WTC11 (cell line): Measurements from ENCODE around the gene UMODL1.

ENCODE experiments used
- AFF4 ChIP-seq: sonication (generic); formaldehyde crosslinking; IDR thresholded peaks from 2 replicates; pipeline ENCODE4 v1.8.1; 2023; ENCODE audit warnings: mild to moderate bottlenecking, missing genetic modification reagents, borderline replicate concordance
- CREB1 ChIP-seq: sonication (generic); formaldehyde crosslinking; IDR thresholded peaks from 2 replicates; pipeline ENCODE4 v1.8.0; 2023; ENCODE audit warnings: mild to moderate bottlenecking, missing genetic modification reagents
- CTCF ChIP-seq: fragments of 200-600 bp; IDR thresholded peaks from 2 replicates; pipeline ENCODE4 v1.8.0; 2022; ENCODE audit warnings: antibody characterized with exemption
- E2F1 ChIP-seq: sonication (generic); formaldehyde crosslinking; IDR thresholded peaks from 2 replicates; pipeline ENCODE4 v1.8.0; 2022; ENCODE audit warnings: mild to moderate bottlenecking, missing genetic modification reagents
- GABPB1 ChIP-seq: sonication (generic); formaldehyde crosslinking; IDR thresholded peaks from 2 replicates; pipeline ENCODE4 v1.8.1; 2023; ENCODE audit warnings: mild to moderate bottlenecking, missing genetic modification reagents
- NFE2L1 ChIP-seq: sonication (generic); formaldehyde crosslinking; IDR thresholded peaks from 2 replicates; pipeline ENCODE4 v1.8.1; 2023; ENCODE audit warnings: missing genetic modification reagents
- SP1 ChIP-seq: sonication (generic); formaldehyde crosslinking; conservative IDR thresholded peaks from 2 replicates; pipeline ENCODE4 v1.8.1; 2022; ENCODE audit warnings: missing genetic modification reagents
- TEAD1 ChIP-seq: sonication (generic); formaldehyde crosslinking; IDR thresholded peaks from 2 replicates; pipeline ENCODE4 v1.8.0; 2022; ENCODE audit warnings: mild to moderate bottlenecking, missing genetic modification reagents
- TF ChIP-seq, protein P1 (sequence below): fragments of 250-450 bp; sonication (Bioruptor Pico); IDR thresholded peaks from 2 replicates; pipeline ENCODE4 v2.1.2; 2022; ENCODE audit warnings: mild to moderate bottlenecking, moderate library complexity

GRCh38 chr21:42117967-42118780 lies 47.1 kb downstream of the UMODL1 start:
- TF ChIP-seq CTCF (no peak), E2F1 (no peak), AFF4 (no peak), TEAD1 (CRISPR knock-in tag) (no peak), GABPB1 (CRISPR knock-in tag) (no peak), NFE2L1 (CRISPR knock-in tag) (no peak), CREB1 (CRISPR knock-in tag) (no peak), SP1 (CRISPR knock-in tag) (no peak)
- TF ChIP-seq, protein P1, sequence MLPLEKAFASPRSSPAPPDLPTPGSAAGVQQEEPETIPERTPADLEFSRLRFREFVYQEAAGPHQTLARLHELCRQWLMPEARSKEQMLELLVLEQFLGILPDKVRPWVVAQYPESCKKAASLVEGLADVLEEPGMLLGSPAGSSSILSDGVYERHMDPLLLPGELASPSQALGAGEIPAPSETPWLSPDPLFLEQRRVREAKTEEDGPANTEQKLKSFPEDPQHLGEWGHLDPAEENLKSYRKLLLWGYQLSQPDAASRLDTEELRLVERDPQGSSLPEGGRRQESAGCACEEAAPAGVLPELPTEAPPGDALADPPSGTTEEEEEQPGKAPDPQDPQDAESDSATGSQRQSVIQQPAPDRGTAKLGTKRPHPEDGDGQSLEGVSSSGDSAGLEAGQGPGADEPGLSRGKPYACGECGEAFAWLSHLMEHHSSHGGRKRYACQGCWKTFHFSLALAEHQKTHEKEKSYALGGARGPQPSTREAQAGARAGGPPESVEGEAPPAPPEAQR (CRISPR knock-in tag) = no peak
